Testis (tissue), 2 donors: ENCODE measurements around the gene LRRK1.

Experiments
- POLR2A ChIP-seq: fragments of 450-650 bp; IDR thresholded peaks from one replicate; pipeline ENCODE4 v1.6.1; 2017; ENCODE audit warnings: antibody characterized with exemption, mild to moderate bottlenecking, moderate library complexity
- TF ChIP-seq, protein P1 (sequence below), 3 experiments: fragments of 450-650 bp in 2 of 3; fragments of 200-600 bp in 1 of 3; sonication (generic) in 1 of 3; IDR thresholded peaks; one replicate each; pipeline ENCODE4 v1.5.1; 2016 to 2019; ENCODE audit warnings: antibody characterized with exemption in 3 of 3, mild to moderate bottlenecking in 2 of 3, moderate library complexity in 1 of 3

DNA sequence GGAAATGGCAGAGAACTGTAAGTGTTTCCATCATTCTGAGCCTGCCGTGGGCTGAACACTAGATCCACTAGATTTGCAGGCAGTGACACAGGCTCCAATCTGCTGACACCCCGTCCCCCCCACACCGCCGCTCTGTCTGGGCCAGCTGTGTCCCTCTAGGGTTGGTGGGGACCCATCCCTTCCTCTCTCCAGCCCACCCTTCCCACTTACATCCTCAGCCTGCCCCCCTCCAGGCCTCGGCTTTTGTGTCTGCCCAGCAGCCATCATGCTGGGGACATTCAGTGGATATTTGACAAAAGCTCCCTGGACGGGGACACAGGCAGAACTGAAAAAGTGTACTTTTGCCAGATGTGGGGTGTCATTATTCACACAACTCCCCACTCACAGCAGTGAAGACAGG, 10.7 kb upstream of the LRRK1 start:
- TF ChIP-seq, protein P1, sequence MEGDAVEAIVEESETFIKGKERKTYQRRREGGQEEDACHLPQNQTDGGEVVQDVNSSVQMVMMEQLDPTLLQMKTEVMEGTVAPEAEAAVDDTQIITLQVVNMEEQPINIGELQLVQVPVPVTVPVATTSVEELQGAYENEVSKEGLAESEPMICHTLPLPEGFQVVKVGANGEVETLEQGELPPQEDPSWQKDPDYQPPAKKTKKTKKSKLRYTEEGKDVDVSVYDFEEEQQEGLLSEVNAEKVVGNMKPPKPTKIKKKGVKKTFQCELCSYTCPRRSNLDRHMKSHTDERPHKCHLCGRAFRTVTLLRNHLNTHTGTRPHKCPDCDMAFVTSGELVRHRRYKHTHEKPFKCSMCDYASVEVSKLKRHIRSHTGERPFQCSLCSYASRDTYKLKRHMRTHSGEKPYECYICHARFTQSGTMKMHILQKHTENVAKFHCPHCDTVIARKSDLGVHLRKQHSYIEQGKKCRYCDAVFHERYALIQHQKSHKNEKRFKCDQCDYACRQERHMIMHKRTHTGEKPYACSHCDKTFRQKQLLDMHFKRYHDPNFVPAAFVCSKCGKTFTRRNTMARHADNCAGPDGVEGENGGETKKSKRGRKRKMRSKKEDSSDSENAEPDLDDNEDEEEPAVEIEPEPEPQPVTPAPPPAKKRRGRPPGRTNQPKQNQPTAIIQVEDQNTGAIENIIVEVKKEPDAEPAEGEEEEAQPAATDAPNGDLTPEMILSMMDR (IDR thresholded peaks at IDR 0.05): no peak
- TF ChIP-seq POLR2A: no peak
